Pons (tissue), 1 donor: ENCODE measurements around the gene CFAP299.
A peak's percentile ranks its signal among the peaks of the same experiment; 100 is the strongest.
"Not testable (repeated sequence)": the region's sequence is repeated elsewhere in the genome, so short reads cannot be mapped to it uniquely, and the experiment has no call there.

Source experiments
- DNase-seq: peaks from one replicate; pipeline ENCODE4 v3.0.0-alpha.2; 2016; ENCODE audit warnings: low spot score

The CFAP299 gene

GRCh38 chr4:80335554-80336358, at the start of gene CFAP299:
Gene CFAP299 (plus strand): TSS chr4:80335730.
- DNase-seq: peak; percentile 63

- no peak for DNase-seq
These were observed 49.1 kb upstream of the CFAP299 start for GRCh38 chr4:80286451-80286850.

- not testable (repeated sequence) for DNase-seq
These were observed 44.9 kb upstream of the CFAP299 start for GRCh38 chr4:80290665-80291064.

GRCh38 chr4:80294206-80294605, 41.3 kb upstream of the CFAP299 start:
- DNase-seq: no peak

GRCh38 chr4:80295336-80295735, 40.2 kb upstream of the CFAP299 start:
- no peak for DNase-seq

GRCh38 chr4:80295826-80296225, 39.7 kb upstream of the CFAP299 start:
- no peak for DNase-seq

- DNase-seq: no peak
These were observed 33.6 kb upstream of the CFAP299 start for GRCh38 chr4:80301884-80302283.

- no peak for DNase-seq
These were observed 32.8 kb upstream of the CFAP299 start for GRCh38 chr4:80302616-80303223.

GRCh38 chr4:80305466-80305865, 30.1 kb upstream of the CFAP299 start:
- DNase-seq: no peak

- no peak for DNase-seq
These were observed 29.3 kb upstream of the CFAP299 start for GRCh38 chr4:80306260-80306659.

GRCh38 chr4:80307183-80307735, 28.3 kb upstream of the CFAP299 start:
- no peak for DNase-seq

GRCh38 chr4:80307774-80308465, 27.6 kb upstream of the CFAP299 start:
- DNase-seq: no peak

GRCh38 chr4:80308466-80308822, 27.1 kb upstream of the CFAP299 start:
- no peak for DNase-seq

- no peak for DNase-seq
These were observed 26.1 kb upstream of the CFAP299 start for GRCh38 chr4:80309294-80310004.

GRCh38 chr4:80311130-80311529, 24.4 kb upstream of the CFAP299 start:
- DNase-seq: no peak

GRCh38 chr4:80312124-80312523, 23.4 kb upstream of the CFAP299 start:
- DNase-seq: no peak

GRCh38 chr4:80313627-80314026, 21.9 kb upstream of the CFAP299 start:
- no peak for DNase-seq

- DNase-seq: not testable (repeated sequence)
These were observed 19.7 kb upstream of the CFAP299 start for GRCh38 chr4:80315848-80316247.

- no peak for DNase-seq
These were observed 14.2 kb upstream of the CFAP299 start for GRCh38 chr4:80321341-80321740.

- DNase-seq: no peak
These were observed 13.8 kb upstream of the CFAP299 start for GRCh38 chr4:80321776-80322175.

- peak; percentile 24 for DNase-seq
These were observed 12.8 kb upstream of the CFAP299 start for GRCh38 chr4:80322716-80323115.

- no peak for DNase-seq
These were observed 11.4 kb upstream of the CFAP299 start for GRCh38 chr4:80324171-80324570.
